Measurements from ENCODE around the gene GPC1.

GPC1 gene

GRCh38 chr2:240481720-240482119 lies 46.3 kb downstream of the GPC1 start:
- no peaks in the 10 kb centered on the region for H3K36me3 ChIP-seq (ENCODE audit: insufficient read depth, low read length)
- H2AFZ ChIP-seq (ENCODE audit: low read length): no peak overlapping the region
- H3F3A ChIP-seq (ENCODE audit: insufficient read depth, low read length): no peaks in the 10 kb centered on the region
- no peaks in the 10 kb centered on the region for H3K9me3 ChIP-seq (ENCODE audit: low read length)
- no peak overlapping the region for H3K4me2 ChIP-seq (ENCODE audit: low read length)
- H3K27ac ChIP-seq (ENCODE audit: low read depth, low read length, poor library complexity, severe bottlenecking): no peak overlapping the region
- no peaks in the 10 kb centered on the region for H3K9me2 ChIP-seq (ENCODE audit: low read depth, low read length)
- no peaks in the 10 kb centered on the region for H3K79me2 ChIP-seq (ENCODE audit: insufficient read depth, low read length)
- no peaks in the 10 kb centered on the region for H3K27me3 ChIP-seq (ENCODE audit: insufficient read depth, low read length)
- H4K20me1 ChIP-seq (ENCODE audit: insufficient read depth, low read length): no peaks in the 10 kb centered on the region
- no peaks in the 10 kb centered on the region for H3K4me1 ChIP-seq (ENCODE audit: insufficient read depth, low read length, severe bottlenecking)
- no peak overlapping the region for H3K4me3 ChIP-seq (ENCODE audit: low read depth, low read length, poor library complexity, severe bottlenecking)
- TF ChIP-seq CTCF (IDR thresholded peaks at IDR 0.05; ENCODE audit: low read length) (no peak), EZH2 (IDR thresholded peaks at IDR 0.05; ENCODE audit: borderline replicate concordance, low read length) (no peak)
- no peak overlapping the region for H3K9ac ChIP-seq (ENCODE audit: low read length)

DNA sequence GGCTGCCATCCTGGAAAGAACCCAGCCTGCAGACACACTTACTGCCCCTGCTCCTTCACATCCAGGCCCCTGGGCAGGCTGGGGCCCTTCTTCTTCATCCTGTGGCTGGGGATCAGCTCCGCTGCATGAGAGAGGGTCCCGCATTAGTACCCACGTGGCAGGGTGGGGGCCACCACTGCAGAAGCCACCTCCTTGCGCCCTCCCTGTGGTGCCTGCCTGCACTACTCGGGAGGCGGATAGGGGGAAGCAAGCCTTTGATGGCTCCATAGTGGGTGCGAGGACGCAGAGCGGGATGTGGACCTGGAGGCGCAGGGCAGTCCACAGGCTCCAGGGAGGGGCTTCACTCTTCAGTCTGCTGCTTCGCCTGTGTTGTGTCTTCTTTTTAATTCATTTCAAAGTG lies 46.7 kb downstream of the GPC1 start:
- Histone ChIP-seq H2AFZ (ENCODE audit: low read length) (no peak overlapping the region), H3K79me2 (ENCODE audit: insufficient read depth, low read length) (no peaks in the 10 kb centered on the region)
- no peak for TF ChIP-seq EZH2 (IDR thresholded peaks at IDR 0.05; ENCODE audit: borderline replicate concordance, low read length)
- no peak for TF ChIP-seq CTCF (IDR thresholded peaks at IDR 0.05; ENCODE audit: low read length)

GRCh38 chr2:240491483-240491882 lies 56.0 kb downstream of the GPC1 start:
- H3K9ac ChIP-seq (ENCODE audit: low read length): no peak overlapping the region

More for the DNA sequence above, 46.7 kb downstream of the GPC1 start:
- Histone ChIP-seq H3K4me3 (ENCODE audit: low read depth, low read length, poor library complexity, severe bottlenecking) (no peak overlapping the region), H3K9ac (ENCODE audit: low read length) (no peak overlapping the region), H3F3A (ENCODE audit: insufficient read depth, low read length) (no peaks in the 10 kb centered on the region), H3K4me2 (ENCODE audit: low read length) (no peak overlapping the region), H3K36me3 (ENCODE audit: insufficient read depth, low read length) (no peaks in the 10 kb centered on the region), H3K27ac (ENCODE audit: low read depth, low read length, poor library complexity, severe bottlenecking) (no peak overlapping the region), H3K9me2 (ENCODE audit: low read depth, low read length) (no peaks in the 10 kb centered on the region), H3K9me3 (ENCODE audit: low read length) (no peaks in the 10 kb centered on the region), H3K4me1 (ENCODE audit: insufficient read depth, low read length, severe bottlenecking) (no peaks in the 10 kb centered on the region), H4K20me1 (ENCODE audit: insufficient read depth, low read length) (no peaks in the 10 kb centered on the region), H3K27me3 (ENCODE audit: insufficient read depth, low read length) (no peaks in the 10 kb centered on the region)

More at GRCh38 chr2:240491483-240491882, 56.0 kb downstream of the GPC1 start:
- H3K27ac ChIP-seq (ENCODE audit: low read depth, low read length, poor library complexity, severe bottlenecking): no peak overlapping the region
- TF ChIP-seq CTCF (IDR thresholded peaks at IDR 0.05; ENCODE audit: low read length) (no peak), EZH2 (IDR thresholded peaks at IDR 0.05; ENCODE audit: borderline replicate concordance, low read length) (no peak)
- no peaks in the 10 kb centered on the region for H3K4me1 ChIP-seq (ENCODE audit: insufficient read depth, low read length, severe bottlenecking)
- no peaks in the 10 kb centered on the region for H4K20me1 ChIP-seq (ENCODE audit: insufficient read depth, low read length)
- H3K27me3 ChIP-seq (ENCODE audit: insufficient read depth, low read length): no peaks in the 10 kb centered on the region
- peaks cover 19% of the 10 kb centered on the region; the same call in 1 of the 2 replicates for H3K9me3 ChIP-seq (ENCODE audit: low read length)
- H2AFZ ChIP-seq (ENCODE audit: low read length): no peak overlapping the region
- no peaks in the 10 kb centered on the region; the same call in 1 of the 2 replicates for H3K36me3 ChIP-seq (ENCODE audit: insufficient read depth, low read length)
- no peaks in the 10 kb centered on the region for H3K9me2 ChIP-seq (ENCODE audit: low read depth, low read length)
- no peaks in the 10 kb centered on the region for H3K79me2 ChIP-seq (ENCODE audit: insufficient read depth, low read length)
- H3K4me3 ChIP-seq (ENCODE audit: low read depth, low read length, poor library complexity, severe bottlenecking): no peak overlapping the region
- no peak overlapping the region for H3K4me2 ChIP-seq (ENCODE audit: low read length)
- no peaks in the 10 kb centered on the region for H3F3A ChIP-seq (ENCODE audit: insufficient read depth, low read length)
